ENCODE data around the gene PFAS.
"Not testable (repeated sequence)": the region's sequence is repeated elsewhere in the genome, so short reads cannot be mapped to it uniquely, and the experiment has no call there.

The PFAS gene, protein sequence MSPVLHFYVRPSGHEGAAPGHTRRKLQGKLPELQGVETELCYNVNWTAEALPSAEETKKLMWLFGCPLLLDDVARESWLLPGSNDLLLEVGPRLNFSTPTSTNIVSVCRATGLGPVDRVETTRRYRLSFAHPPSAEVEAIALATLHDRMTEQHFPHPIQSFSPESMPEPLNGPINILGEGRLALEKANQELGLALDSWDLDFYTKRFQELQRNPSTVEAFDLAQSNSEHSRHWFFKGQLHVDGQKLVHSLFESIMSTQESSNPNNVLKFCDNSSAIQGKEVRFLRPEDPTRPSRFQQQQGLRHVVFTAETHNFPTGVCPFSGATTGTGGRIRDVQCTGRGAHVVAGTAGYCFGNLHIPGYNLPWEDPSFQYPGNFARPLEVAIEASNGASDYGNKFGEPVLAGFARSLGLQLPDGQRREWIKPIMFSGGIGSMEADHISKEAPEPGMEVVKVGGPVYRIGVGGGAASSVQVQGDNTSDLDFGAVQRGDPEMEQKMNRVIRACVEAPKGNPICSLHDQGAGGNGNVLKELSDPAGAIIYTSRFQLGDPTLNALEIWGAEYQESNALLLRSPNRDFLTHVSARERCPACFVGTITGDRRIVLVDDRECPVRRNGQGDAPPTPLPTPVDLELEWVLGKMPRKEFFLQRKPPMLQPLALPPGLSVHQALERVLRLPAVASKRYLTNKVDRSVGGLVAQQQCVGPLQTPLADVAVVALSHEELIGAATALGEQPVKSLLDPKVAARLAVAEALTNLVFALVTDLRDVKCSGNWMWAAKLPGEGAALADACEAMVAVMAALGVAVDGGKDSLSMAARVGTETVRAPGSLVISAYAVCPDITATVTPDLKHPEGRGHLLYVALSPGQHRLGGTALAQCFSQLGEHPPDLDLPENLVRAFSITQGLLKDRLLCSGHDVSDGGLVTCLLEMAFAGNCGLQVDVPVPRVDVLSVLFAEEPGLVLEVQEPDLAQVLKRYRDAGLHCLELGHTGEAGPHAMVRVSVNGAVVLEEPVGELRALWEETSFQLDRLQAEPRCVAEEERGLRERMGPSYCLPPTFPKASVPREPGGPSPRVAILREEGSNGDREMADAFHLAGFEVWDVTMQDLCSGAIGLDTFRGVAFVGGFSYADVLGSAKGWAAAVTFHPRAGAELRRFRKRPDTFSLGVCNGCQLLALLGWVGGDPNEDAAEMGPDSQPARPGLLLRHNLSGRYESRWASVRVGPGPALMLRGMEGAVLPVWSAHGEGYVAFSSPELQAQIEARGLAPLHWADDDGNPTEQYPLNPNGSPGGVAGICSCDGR (N-terminal part only)

DNA sequence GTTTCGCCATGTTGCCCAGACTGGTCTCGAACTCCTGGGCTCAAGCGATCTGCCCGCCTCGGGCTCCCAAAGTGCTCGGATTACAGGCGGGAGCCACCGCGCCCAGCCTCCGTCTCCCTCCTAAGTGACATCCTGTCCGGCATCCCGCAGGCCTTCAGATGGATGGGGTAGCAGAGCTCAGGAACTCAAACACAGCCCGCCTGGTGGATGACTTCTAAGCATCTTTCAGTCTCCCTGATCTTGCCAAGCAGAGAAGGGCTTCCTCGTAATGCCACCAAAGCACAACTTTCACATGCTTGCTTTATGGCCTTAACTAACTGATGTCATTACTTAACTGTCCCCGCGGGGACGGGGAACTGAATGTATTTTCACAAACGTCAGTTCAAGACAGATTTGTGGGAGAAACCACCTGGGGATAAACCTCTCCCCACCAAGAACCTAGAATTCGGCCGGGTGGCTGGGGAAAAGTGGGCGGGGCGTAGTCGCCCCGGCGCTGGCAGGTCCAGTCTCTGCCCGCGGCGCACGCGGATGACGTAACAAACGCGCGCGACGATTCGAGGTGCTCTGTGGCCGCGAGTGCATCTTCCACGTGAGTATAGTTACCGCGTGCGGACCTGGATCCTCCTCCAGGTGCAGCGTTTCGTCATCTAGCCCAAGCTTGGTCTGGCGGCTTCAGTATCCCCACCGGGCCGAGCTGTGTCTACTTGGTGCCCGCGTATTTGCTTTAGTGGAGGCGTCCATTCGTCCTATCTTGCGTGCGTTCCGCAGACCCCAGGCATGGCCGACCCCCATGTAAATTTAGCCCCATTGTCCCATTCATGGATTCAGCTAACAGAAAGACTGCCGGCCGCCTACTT, at the start of gene PFAS:
Gene PFAS (plus strand): TSS at position 539 of the 857 bp plus-strand sequence. CDS start 4,649 bp downstream, outside the sequence.
- DNase-seq = peak; percentile 89

DNA sequence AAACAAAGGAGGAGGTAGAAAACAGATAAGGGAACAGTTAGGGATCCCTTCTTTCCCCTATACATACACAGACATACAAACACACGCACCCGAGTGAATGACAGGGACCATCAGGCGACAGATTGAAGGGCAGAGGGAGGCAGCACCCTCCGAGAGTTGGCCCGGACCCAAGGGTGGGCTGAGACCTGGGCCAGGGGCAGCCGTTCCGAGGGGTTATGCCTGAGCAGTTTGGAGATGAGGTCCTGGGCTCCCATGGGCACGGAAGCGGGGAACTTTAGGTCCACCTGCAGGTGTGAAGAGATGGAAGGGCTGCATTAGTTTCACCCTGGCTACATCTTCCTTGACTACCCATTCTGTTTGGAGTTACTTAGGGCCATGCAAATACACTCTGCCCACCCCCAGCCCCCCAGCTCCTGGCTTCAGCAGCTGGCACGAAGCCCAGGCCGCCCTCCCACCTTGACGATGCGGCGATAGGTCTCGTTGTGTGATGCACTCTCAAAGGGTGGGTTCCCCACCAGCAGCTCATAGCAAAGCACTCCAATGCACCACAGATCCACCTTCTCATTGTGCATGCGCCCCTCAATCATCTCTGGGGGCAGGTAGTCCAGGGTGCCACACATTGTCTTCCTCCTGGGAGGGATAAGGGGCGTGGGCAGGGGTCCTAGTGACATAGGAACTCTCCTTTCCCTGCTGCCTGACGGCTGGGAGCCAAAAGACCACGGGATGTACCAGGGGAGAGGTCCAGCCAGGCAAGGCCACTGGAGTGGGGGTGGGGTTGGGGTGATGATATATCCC, 44.1 kb upstream of the PFAS start:
- no peak for DNase-seq

DNA sequence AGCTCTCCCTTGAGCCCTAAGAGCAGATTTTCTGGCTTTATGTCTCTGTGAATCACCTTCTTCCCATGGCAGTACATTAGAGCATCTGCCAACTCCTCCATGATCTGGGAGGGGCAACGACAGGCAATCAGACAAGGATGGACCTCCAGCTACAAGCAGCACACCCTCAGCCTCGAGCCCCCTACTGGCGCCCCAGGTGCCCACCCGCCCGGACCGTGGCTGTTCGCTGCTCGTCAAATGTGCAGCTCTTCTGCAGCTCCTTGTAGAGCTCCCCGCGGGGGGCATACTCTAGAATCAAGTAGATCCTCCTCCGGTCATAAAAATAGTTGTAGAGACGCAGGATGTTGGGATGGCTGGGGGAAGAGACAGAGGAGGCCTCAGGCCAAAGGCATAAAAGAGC, 42.6 kb upstream of the PFAS start:
- no peak for DNase-seq

DNA sequence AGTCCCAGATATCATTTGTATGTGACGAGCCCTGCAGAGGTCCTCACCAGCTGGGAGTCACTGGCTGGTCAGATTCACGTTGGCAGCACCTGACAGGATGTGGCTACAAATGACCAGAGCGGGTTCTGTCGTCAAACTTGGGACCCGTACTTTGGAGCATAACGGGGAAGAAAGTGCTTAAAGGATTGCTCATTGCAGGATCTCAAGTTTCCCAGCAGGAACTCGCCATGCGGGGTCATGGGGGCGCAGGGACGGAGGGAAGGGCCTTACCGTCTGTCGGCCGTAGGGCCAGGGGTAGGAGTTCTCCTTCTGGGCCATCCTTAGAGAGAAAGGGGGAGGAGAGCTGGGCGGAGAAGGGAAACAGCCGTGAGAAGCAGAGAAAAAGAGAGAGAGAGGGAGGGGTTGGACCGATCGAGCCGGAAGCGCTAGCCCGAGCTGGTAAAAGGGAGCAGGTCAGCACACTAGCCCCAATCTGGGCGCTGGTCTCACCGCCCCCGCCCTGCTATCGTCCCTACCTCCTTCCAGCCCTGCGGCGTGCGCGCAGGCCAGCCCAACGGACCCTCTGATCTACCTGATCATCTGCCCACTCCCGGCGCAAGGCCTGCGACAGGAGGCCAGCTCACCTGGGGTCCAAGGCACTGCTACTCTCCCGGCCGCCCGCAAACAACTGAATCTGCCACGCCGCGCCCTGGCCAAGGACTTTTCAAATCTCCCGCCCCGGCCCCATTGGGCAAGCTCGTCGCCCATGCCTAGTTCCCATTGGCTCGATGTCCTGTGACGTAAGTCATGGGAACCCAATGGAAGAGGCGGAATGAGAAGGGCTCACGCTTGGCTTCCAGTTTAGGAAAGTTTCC, 39.0 kb upstream of the PFAS start, which contains the start of gene AURKB:
Gene AURKB (minus strand): TSS at position 669 of the 854 bp plus-strand sequence. CDS start 351 bp downstream, at position 318.
- DNase-seq = peak; percentile 92

DNA sequence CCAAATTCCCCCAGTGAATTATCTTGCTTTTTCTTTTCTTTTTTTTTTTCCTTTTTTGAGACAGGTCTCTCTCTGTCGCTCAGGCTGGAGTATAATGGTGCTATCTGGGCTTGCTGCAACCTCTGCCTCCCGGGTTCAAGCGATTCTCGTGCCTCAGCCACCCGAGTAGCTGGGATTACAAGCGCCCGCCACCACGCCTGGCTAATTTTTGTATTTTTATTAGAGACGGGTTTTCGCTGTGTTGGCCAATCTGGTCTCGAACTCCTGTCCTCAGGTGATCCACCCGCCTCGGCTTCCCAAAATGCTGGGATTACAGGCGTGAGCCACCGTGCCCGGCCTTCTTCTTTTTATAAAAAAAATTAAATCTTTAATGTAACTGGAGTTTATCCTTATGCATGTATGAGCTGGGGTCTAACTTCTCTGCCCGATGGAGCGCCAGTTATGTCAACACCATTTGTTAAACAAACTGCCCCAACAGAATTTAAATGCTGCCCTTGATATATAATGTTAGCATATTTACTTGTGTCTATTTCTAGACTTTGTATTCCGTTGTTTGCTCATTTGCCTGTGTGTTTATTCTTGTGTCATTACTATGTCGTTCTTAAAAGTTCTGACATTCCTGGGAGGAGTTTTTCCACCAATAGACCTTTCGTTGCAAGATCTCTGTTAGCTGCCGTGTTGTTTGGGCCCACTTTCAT, 38.2 kb upstream of the PFAS start:
- no peak for DNase-seq

DNA sequence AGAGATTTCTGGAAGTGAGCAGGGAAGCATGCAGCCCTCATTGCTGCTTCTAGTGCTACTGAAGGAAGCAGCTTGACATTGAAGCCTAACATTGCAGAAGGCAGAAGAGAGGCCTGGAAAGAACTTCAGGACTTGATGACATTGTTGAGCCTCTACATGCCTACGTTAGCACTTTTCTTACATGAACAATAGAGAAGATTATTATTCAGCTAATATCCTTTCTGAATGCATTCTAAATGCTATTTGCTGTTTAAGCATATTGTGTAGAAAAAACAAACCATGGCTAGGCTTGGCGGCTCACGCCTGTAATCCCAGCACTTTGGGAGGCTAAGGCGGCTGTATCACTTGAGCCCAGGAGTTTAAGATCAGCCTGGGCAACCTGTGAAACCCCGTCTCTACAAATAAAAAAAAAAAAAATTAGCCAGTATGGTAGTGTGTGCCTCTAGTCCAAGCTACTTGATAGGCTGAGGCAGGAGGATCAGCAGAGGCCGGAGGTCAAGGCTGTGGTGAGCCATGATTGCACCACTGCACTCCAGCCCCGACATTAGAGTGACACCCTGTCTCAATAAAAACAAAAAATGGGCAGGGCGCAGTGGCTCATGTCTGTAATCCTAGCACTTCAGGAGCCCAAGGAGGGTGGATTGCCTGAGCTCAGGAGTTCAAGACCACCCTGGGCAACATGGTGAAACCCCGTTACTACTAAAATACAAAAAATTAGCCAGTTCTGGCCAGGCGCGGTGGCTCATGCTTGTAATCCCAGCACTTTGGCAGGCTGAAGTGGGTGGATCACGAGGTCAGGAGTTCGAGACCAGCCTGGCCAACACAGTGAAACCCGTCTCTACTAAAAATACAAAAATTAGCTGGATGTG, 36.5 kb upstream of the PFAS start:
- DNase-seq = no peak

DNA sequence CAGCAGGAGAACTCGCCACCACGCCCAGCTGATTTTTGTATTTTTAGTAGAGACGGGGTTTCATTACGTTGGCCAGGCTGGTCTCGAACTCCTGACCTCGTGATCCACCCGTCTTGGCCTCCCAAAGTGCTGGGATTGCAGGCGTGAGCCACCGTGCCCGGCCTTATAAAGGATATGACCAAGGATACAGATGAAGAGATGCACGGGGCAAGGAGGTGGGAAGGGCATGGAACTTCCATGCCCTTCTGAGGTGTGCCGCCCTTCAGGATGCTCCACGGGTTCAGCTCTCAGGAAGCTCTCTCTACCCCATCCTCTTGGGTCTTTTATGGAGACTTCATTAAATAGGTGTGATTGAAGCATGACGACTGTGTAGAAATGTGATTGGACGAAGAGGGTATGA, 35.1 kb upstream of the PFAS start:
- not testable (repeated sequence) for DNase-seq

DNA sequence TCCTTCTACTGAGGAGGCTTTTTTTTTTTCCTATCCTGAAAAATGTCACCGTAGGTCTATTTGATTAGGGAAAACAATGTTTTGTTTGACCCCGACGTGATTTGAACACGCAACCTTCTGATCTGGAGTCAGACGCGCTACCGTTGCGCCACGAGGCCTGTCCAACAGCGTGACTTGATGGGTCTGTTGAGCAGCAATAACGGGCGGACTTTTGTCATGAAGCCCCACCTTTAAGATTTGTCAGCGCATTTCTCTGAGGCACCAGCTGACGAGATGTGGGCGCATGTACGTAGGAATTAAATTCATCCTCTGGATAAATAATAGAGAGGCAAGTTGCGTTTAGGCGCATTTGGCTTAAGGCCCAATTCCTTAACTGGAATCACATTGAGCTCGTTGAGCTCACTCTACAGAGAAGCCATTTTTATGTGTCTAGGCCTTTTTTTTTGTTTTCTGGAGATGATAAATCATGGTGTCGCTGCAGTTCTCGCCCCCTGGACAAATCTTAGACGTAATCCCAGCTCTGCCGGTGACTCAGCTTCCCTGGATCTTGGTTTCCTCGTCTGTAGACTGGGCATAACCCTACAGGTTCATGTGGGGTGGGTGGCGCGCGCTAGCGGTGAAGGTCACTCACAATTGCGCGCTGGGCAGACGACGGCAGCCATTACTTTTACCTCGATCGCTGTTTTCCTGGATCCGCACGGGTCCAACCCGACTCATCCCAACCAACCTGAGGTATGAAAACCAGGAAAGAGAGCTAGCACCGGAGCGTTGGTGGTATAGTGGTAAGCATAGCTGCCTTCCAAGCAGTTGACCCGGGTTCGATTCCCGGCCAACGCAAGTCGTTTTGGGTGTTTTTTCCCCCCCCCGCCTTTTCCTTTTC, 28.1 kb upstream of the PFAS start:
- DNase-seq = peak; percentile 97

DNA sequence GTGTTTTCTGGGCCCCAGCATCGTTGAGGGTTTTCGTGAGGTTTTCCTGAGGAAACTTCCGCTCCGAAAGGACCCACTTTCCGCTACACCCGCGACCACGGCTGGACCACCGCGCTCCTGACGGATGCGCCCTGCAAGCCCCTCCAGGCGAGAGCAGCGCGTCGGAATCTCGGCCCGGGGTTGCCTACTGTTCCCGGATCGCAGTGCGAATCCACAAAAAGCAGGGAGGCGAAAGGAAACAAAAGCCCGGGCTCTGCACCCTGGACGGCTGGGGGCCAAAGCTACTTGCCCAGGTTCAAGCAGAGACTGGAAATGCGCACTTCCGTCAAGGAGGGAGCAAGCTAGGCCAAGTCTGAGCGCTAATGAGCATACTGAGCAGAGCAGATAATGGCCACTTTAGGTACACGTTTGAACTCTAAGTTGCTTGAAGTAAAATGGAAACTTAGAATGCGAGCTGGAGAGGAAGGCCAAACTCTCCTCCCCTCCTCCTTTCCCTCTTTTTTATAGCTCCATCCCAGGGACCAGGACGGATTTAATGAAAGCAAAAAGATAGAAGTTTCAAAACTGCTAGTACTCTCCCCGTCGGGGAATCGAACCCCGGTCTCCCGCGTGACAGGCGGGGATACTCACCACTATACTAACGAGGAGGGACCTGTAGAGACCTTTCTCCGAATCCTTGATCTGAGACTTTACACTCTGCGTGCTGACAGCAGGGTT, 27.3 kb upstream of the PFAS start:
- DNase-seq = peak; percentile 95

DNA sequence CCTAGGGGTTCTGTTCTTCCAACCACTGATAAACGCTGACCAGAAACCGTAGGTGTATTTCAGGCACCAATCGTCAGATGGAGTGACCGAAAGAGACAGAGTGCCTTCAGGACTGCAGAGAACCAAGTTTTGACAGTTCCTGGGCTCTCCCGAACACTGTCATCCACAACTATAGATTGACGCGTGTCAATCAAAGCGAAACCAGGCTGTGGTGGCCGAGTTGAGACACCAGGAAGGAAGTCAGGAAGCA, 26.8 kb upstream of the PFAS start:
- DNase-seq = peak; percentile 88

DNA sequence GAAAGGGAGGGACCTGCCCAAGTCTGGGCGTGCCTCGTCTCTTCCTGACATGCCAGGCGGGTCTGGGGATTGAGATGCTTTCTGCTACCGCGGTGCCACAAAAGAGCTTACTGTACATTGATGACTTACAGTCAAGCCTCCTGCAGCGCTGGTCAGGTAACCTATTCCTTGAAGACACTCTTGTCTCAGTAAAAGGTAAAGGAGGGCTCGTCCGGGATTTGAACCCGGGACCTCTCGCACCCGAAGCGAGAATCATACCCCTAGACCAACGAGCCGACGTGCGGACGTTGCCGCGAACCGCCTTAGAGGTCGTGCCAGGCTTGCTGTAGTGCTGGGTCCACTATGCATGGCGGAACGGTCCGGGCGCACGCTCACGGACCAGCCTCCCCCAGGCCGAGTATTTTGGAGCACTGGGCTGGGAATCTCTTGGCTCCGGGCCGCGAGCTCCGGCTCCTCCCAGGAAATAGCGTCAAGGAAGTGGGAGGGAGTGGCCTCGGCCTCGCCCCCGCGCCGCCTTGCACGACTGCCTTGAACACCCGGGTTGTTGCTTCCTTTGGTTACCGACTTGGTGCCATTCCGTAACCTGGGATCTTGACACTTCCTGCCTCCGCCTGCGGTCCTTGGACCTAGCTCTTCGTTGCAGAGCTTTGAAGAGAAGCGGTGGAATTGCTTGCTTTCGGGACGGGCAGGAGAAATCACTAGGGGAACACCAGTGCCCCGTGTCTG, 26.3 kb upstream of the PFAS start:
- peak; percentile 84 for DNase-seq

DNA sequence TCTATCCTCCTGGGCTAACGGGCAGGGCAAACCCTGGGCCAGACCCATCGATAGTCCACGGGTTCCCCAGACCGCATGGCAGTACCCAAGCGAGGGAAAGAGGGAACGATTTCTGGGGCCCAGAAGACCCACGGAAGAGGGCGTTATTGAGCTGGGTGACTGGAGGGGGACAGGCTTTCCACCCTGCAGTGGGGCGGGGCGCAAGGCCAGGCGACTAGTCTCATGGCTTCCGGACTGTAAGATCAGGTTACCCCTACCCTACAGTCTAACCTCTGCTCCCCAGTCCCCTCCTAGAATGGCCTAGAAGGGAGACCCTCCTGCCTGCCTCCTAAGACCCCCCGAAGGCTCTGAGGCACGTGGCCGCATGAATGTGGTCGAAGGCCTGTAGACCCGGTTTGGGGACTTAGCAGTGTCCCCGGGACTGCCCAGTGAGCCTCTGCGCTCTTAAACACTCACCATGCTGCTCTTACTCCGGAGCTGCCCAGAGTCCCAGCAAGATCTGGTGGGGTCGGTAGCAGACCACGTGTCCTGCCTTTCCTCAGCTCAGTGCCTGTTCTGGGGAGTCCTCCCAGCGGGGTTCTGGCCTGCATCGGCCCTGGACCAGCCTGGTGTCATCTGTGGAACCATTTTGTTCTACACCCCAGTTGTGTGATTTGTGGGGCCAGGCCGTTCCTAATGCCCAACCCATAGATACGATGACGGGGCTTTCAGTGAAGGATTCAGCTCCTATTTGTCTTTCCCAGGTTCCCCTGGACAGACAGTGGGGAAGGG, 25.5 kb upstream of the PFAS start:
- peak; percentile 74 for DNase-seq

DNA sequence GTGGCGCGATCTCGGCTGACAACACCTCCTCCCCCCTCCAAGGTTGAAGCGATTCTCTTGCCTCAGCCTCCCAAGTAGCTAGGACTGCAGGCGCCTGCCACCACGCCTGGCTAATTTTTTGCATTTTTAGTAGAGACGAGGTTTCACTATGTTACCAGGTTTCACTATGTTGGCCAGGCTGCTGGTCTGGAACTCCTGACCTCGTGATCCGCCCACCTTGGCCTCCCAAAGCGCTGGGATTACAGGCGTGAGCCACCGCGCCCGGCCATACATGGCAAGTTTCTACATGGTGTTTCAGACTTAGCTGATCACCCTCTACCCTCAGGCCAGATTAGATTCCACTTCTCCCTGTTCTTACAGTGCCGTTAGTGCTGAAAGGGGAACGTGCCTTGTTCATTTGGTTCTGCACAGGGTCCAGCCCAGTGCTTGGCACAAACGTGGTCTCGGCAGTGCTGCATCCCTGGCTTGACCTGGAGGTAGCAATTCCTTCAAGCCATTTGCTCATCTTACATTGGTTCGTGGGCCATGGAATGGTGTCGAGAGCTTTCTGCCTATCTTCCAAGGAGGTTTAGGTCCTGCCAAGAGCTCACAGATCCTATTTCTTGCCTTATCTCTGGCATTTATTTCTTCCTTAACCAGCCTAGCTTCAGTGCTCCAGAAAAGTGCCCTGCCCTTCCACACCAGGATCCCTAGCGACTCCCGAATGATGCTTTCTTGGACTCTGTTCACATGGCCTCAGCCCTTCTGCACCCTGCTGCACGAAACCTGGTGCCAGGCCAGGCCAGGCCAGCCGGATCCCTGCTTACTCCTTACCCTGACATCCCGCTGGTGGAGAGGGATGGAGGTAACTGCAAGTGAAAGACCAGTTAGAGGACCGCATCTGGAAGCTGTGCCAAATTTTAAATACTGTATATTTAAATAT, 23.9 kb upstream of the PFAS start:
- no peak for DNase-seq

Measured in NCI-H748 treated with DMSO at 0.1 percent for 48 hours (cell line).